GM21528 (cell line): ENCODE measurements around the gene ARV1.

Source experiments
- ATAC-seq: cut with Tn5 transposase; IDR thresholded peaks from one replicate; pipeline ENCODE4 v1.9.1; 2021; ENCODE audit warnings: mild to moderate bottlenecking, moderate library complexity; ENCODE audit not compliant: unreplicated experiment, low FRiP score

Gene ARV1

DNA sequence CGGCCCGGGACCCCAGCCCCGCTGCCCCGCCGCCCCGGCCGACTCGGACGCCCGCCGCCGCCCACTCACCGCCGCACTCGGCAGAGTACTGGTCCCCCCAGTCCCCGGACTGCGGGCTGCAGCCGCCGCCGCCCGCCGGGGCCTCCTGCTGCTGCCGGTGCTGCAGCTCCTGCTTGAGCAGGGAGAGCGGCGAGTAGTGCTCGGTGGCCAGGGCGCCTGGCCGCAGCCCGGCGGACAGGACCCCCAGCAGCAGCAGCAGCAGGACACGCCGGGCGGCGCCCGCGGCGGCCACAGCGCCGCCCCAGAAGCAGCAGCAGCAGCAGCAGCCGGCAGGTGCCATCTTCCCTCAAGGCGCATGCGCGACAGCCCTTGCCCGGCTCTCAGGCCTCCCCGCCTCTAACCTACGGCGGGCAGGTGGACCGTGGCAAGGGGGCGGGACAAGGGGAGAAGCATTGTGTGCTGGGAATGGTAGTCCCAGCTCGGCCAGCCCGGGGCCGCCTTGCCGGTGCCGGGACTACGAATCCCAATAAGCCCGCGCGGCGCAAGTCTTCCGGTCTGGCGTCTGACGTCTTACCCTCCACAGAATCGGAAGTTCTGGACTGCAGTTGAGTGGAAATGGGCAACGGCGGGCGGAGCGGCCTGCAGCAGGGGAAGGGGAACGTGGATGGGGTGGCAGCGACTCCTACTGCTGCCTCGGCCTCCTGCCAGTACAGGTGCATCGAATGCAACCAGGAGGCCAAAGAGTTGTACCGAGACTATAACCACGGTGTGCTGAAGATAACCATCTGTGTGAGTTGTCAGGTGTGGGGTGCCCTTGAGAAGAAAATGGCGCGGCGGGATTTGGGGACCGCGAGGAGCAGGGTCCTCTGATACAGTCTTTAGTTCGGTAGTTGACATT is at the start of gene ARV1, which contains the start of gene TTC13:
ARV1 (plus strand) TSS at position 604 of the 898 bp plus-strand sequence; CDS start at position 616, 12 bp downstream.
TTC13 (minus strand) TSS at position 371 of the 898 bp plus-strand sequence; CDS start at position 340, 31 bp downstream.
- ATAC-seq: peak; percentile 92

- ATAC-seq: no peak
These were observed 47.9 kb upstream of the ARV1 start for GRCh38 chr1:230930986-230931385.

- ATAC-seq: no peak
These were observed 43.0 kb upstream of the ARV1 start for GRCh38 chr1:230935852-230936251.

GRCh38 chr1:230936475-230936874 is 42.4 kb upstream of the ARV1 start:
- ATAC-seq: no peak

DNA sequence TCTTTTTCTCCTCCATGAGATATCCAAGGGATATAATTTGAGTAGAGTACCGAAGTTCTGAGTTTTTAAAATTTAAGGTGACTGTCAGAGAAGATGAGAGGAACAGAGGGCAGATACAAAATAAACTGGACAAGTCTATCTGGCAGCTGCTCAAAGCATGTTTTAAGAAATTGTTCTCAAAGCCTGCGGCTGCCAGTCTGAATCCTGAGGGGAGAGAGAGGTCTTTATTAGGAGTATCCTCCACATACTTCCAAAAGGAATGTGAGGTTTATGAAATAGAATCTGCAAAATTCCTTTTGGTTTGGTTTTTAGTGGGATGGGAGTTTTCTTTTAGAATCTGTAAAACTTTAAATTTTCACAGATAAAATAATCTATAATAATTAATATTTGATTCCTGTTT is 41.5 kb upstream of the ARV1 start:
- no peak for ATAC-seq

DNA sequence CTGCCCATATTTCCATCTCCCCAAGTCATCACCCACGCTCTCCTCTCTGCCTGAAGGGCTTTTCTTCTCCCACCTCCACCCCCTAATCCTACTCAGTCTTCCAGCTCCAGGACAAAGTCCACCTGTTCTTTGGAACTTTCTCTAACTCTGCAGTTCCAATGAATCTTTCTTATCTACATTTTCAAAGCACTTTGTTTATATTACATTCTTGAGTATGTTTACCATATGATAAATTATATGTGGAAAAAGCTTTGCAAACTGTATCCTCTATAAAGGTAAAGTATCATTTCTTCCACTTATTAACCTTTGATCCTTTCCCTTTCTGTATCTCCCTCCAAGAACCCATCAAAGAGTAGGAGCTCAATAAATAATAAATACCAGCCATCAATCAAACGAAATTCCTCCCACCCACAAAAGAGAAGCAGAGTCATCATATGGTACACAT is 39.9 kb upstream of the ARV1 start:
- ATAC-seq: no peak

DNA sequence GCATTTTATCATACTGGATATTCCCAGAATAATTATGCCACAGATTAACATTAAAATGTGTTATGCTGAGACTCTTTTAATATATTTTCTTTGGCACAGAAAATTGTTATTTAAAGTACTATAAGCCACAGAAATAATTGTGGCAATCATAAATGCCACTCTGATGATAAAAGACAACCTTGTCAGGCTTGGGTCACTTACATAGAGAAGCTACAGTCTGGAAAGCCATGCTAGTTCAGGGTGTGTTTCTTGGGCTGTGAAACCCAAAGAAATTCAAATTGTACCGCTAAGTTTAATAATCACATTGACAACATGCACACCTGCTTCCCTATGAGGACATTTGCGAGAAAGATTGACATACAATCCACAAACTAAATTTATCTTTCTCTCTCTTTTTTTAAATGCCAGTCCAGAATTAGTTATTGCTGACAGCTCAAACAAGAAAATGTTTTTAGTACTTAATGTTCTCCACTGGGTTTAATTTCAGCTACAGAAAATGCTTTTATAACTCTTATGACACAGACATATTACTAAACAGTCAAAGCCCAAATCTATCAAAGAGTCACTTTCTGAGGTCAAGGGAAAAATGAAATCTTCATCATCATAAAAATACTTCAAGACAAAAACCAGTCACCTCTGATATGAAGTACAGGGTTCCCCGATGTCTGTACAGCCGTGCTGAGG is 38.9 kb upstream of the ARV1 start:
- ATAC-seq: no peak

DNA sequence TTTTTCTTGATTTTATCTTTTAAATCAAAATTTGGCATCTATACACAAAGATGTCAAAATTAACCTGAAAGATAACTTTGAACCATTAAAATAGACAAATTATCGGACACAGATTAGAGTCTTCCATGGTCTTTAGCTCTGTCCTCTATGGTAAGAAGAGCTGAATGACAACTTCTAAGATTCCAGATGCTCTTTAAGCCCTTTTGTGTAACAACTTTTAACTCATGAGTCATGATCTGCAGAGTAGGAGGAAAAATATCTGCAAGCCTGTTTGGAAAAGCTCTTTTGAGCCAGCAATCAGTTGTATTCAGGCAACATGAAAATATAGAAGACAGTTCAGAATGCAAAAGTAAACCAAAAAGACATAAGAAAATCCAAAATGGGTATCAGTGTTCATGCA is 38.0 kb upstream of the ARV1 start:
- no peak for ATAC-seq

DNA sequence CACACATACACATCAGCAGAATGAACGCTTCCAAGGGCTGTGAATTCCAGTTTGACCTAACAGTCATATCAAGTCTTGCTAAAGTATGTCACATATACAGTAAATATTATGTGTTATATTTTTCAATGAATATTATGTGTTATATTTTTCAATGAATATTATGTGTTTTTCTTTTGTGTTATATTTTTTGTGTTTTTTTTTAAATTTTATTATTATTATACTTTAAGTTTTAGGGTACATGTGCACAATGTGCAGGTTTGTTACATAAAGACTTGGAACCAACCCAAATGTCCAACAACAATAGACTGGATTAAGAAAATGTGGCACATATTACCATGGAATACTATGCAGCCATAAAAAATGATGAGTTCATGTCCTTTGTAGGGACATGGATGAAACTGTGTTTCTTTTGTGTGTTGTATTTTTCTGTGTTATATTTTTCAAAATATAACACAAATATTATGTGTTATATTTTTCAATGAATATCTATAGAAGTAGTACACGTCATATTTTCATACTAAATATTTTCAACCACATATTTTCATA is 35.8 kb upstream of the ARV1 start:
- no peak for ATAC-seq

GRCh38 chr1:230948301-230948700 is 30.6 kb upstream of the ARV1 start:
- ATAC-seq: no peak

DNA sequence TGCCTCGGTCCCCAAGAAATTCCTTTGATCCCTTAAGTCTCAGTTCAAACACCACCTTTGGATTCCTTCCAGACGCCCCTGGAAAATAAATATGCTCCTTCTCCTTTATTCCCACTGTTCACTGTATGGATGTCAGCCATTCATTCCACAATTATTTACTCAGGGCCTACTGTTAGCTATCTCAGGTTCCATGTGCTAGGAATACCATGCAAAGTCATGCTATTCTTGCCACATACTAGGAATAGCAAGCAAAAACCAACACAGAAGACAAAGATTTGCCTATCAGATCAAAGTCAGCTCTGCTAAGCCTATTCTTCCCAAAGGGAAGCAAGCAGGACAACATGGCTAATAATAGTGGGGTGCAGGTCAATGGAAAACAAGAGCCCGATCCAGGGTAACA is 30.0 kb upstream of the ARV1 start:
- ATAC-seq: no peak

- ATAC-seq: no peak
These were observed 28.5 kb upstream of the ARV1 start for GRCh38 chr1:230950404-230950803.

DNA sequence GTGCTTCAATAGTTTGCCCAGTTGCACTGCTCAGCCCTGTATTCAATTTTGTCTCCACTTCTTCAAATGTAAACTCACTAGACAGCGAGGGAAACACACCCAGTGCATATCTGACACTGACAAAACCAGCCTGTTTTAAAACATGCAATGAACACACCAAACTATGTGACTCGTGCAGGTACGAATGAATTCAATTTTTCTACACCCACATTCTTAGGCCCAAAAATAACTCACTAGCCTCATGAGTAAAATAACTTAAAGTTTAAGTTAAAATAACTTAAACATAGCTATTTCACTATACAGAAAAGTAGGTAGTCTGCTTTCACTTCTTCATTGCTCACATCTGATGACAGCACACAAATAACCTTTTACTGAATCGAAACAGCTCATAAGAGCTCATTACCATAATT is 21.3 kb upstream of the ARV1 start:
- peak; percentile 91 for ATAC-seq

GRCh38 chr1:230958370-230958769 is 20.5 kb upstream of the ARV1 start:
- no peak for ATAC-seq

GRCh38 chr1:230964896-230965295 is 14.0 kb upstream of the ARV1 start:
- no peak for ATAC-seq

DNA sequence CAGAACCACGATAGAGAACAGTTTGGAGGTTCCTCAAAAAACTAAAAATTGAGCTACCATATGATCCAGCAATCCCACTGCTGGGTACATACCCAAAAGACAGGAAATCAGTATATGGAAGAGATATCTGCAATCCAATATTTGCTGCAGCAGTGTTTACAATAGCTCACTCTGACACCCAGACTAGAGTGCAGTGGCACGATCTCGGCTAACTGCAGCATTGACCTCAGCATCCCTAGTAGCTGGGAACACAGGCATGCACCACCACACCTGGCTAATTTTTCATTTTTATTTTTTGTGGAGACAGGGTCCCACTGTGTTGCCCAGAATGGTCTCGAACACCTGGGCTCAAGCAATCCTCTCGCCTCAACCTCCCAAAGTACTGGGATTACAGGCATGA is 13.4 kb upstream of the ARV1 start:
- no peak for ATAC-seq

GRCh38 chr1:230966358-230966873 is 12.5 kb upstream of the ARV1 start:
- ATAC-seq: no peak

GRCh38 chr1:230970432-230970831 is 8.5 kb upstream of the ARV1 start:
- no peak for ATAC-seq

- ATAC-seq: no peak
These were observed 7.1 kb upstream of the ARV1 start for GRCh38 chr1:230971771-230972170.

- peak; percentile 72 for ATAC-seq
These were observed 6.0 kb upstream of the ARV1 start for GRCh38 chr1:230972855-230973271.

GRCh38 chr1:230975636-230976035 is 3.3 kb upstream of the ARV1 start:
- ATAC-seq: no peak
